DOHH2 (cell line): ENCODE measurements around the gene MKNK2.

Experiments
- H3F3A ChIP-seq: fragments of 200-600 bp; sonication (generic), shearing (Covaris generic); 2 replicates; pipeline ENCODE4 v1.6.0; 2016; ENCODE audit warnings: antibody characterized with exemption, mild to moderate bottlenecking; ENCODE audit not compliant: control insufficient read depth, insufficient read depth
- H3K27ac ChIP-seq: fragments of 200-600 bp; sonication (generic); 2 replicates; pipeline ENCODE4 v1.5.1; 2014; ENCODE audit warnings: low read depth, mild to moderate bottlenecking, low read length, moderate library complexity
- H3K27me3 ChIP-seq: fragments of 200-600 bp; sonication (generic); 2 replicates; pipeline ENCODE4 v1.6.1; 2014; ENCODE audit warnings: mild to moderate bottlenecking, low read length, mixed read lengths; ENCODE audit not compliant: control insufficient read depth
- H3K36me3 ChIP-seq: fragments of 200-600 bp; sonication (generic); 2 replicates; pipeline ENCODE4 v1.6.1; 2014; ENCODE audit warnings: mild to moderate bottlenecking, low read length, moderate library complexity, mixed read lengths; ENCODE audit not compliant: control insufficient read depth
- H3K4me1 ChIP-seq: fragments of 200-600 bp; sonication (generic); 2 replicates; pipeline ENCODE4 v1.6.1; 2014; ENCODE audit warnings: mild to moderate bottlenecking, low read length, mixed read lengths; ENCODE audit not compliant: control insufficient read depth
- H3K4me2 ChIP-seq: fragments of 200-600 bp; sonication (generic); 2 replicates; pipeline ENCODE4 v1.6.0; 2014; ENCODE audit warnings: mild to moderate bottlenecking, low read length, moderate library complexity
- H3K4me3 ChIP-seq: fragments of 200-600 bp; sonication (generic); 2 replicates; pipeline ENCODE4 v1.5.1; 2014; ENCODE audit warnings: mild to moderate bottlenecking, low read length, mixed read lengths
- H3K79me2 ChIP-seq: fragments of 200-600 bp; sonication (generic); 2 replicates; pipeline ENCODE4 v1.6.1; 2014; ENCODE audit warnings: mild to moderate bottlenecking, low read length, mixed read lengths; ENCODE audit not compliant: control insufficient read depth
- H3K9me2 ChIP-seq: fragments of 200-600 bp; sonication (generic); replicated peaks from 2 replicates; pipeline ENCODE4 v1.6.1; 2014; ENCODE audit warnings: mild to moderate bottlenecking, low read length, mixed read lengths; ENCODE audit not compliant: control insufficient read depth
- H3K9me3 ChIP-seq: fragments of 200-600 bp; sonication (generic); 2 replicates; pipeline ENCODE4 v1.6.1; 2014; ENCODE audit warnings: antibody characterized with exemption, low read length, mixed read lengths; ENCODE audit not compliant: control insufficient read depth, insufficient read depth
- H4K20me1 ChIP-seq: fragments of 200-600 bp; sonication (generic); 2 replicates; pipeline ENCODE4 v1.6.0; 2014; ENCODE audit warnings: low read depth, mild to moderate bottlenecking, antibody characterized with exemption, low read length, moderate library complexity; ENCODE audit not compliant: control insufficient read depth, insufficient read depth
- CTCF ChIP-seq: fragments of 200-600 bp; sonication (generic); IDR thresholded peaks from one replicate; pipeline ENCODE4 v1.5.1; 2014; ENCODE audit warnings: antibody characterized with exemption, mild to moderate bottlenecking, low read depth, low read length; ENCODE audit not compliant: poor library complexity, severe bottlenecking
- EZH2phosphoT487 ChIP-seq: fragments of 200-600 bp; sonication (generic); IDR thresholded peaks from 2 replicates; pipeline ENCODE4 v1.6.1; 2017; ENCODE audit warnings: borderline replicate concordance, mild to moderate bottlenecking, antibody characterized with exemption, low read length, moderate library complexity, mixed read lengths

The MKNK2 gene

GRCh38 chr19:2084993-2085720, 34.1 kb upstream of the MKNK2 start:
- Histone ChIP-seq H3K79me2 (peaks cover 67% of the 10 kb centered on the region), H4K20me1 (peaks cover 7% of the 10 kb centered on the region), H3K4me3 (peak overlapping the region; percentile 76), H3K9me3 (no peaks in the 10 kb centered on the region), H3K4me2 (peak overlapping the region; percentile 74), H3K27me3 (no peaks in the 10 kb centered on the region), H3F3A (peaks cover 43% of the 10 kb centered on the region), H3K27ac (peak overlapping the region; percentile 99), H3K4me1 (peaks cover 68% of the 10 kb centered on the region), H3K9me2 (no peaks in the 10 kb centered on the region), H3K36me3 (peaks cover 72% of the 10 kb centered on the region)
- TF ChIP-seq EZH2phosphoT487, result no peak
- TF ChIP-seq CTCF, result no peak

- H4K20me1 ChIP-seq, result peaks cover 14% of the 10 kb centered on the region
Observed at GRCh38 chr19:2083174-2083854, 32.3 kb upstream of the MKNK2 start.

GRCh38 chr19:2081873-2082810, 31.1 kb upstream of the MKNK2 start:
- H3K4me1 ChIP-seq, result peaks cover 67% of the 10 kb centered on the region
- H3K36me3 ChIP-seq, result peaks cover 83% of the 10 kb centered on the region
- H3K79me2 ChIP-seq, result peaks cover 83% of the 10 kb centered on the region
- peak overlapping the region; percentile 74 for H3K4me2 ChIP-seq
- H3K27me3 ChIP-seq, result no peaks in the 10 kb centered on the region
- peak overlapping the region; percentile 76 for H3K4me3 ChIP-seq
- peaks cover 15% of the 10 kb centered on the region for H3F3A ChIP-seq
- no peaks in the 10 kb centered on the region for H3K9me3 ChIP-seq
- TF ChIP-seq EZH2phosphoT487 (no peak), CTCF (no peak)
- peaks cover 14% of the 10 kb centered on the region for H4K20me1 ChIP-seq
- no peaks in the 10 kb centered on the region for H3K9me2 ChIP-seq
- peak overlapping the region; percentile 99 for H3K27ac ChIP-seq

More at GRCh38 chr19:2083174-2083854, 32.3 kb upstream of the MKNK2 start:
- Histone ChIP-seq H3K4me2 (peak overlapping the region; percentile 74), H3K79me2 (peaks cover 72% of the 10 kb centered on the region), H3K9me3 (no peaks in the 10 kb centered on the region), H3K4me1 (peaks cover 67% of the 10 kb centered on the region), H3K36me3 (peaks cover 76% of the 10 kb centered on the region), H3K27me3 (no peaks in the 10 kb centered on the region), H3K27ac (peak overlapping the region; percentile 99), H3K4me3 (peak overlapping the region; percentile 76), H3K9me2 (no peaks in the 10 kb centered on the region), H3F3A (peaks cover 25% of the 10 kb centered on the region)
- TF ChIP-seq EZH2phosphoT487, result no peak
- TF ChIP-seq CTCF, result no peak
